Stimulated activated CD4-positive, alpha-beta T cell treated with anti-CD3 and anti-CD28 coated beads, TNF-alpha, amount 100 ng/mL, for 1 hour (primary cell): ENCODE results near the gene SETX.

Experiments
- DNase-seq, 3 donors: peaks; one replicate each; pipeline ENCODE4 v3.0.0-alpha.2; 2020; ENCODE audit warnings: low read depth in 3 of 3, low spot score in 1 of 3

Gene SETX

GRCh38 chr9:132364068-132364467 is 9.3 kb upstream of the SETX start:
- DNase-seq = no peak

- no peak for DNase-seq
Observed at GRCh38 chr9:132357764-132358163, 3.0 kb upstream of the SETX start.

GRCh38 chr9:132356324-132356924 is 1.6 kb upstream of the SETX start:
- no peak for DNase-seq

GRCh38 chr9:132351404-132352045 is 3.3 kb downstream of the SETX start:
- no peak for DNase-seq

- no peak for DNase-seq
Observed at GRCh38 chr9:132350861-132351315, 3.9 kb downstream of the SETX start.

- DNase-seq = no peak
Observed at GRCh38 chr9:132348676-132349075, 6.1 kb downstream of the SETX start.

- DNase-seq = no peak
Observed at GRCh38 chr9:132346177-132346576, 8.6 kb downstream of the SETX start.

GRCh38 chr9:132341177-132341840 is 13.5 kb downstream of the SETX start:
- no peak for DNase-seq

GRCh38 chr9:132334364-132334763 is 20.4 kb downstream of the SETX start:
- DNase-seq = no peak

- DNase-seq = no peak
Observed at GRCh38 chr9:132333556-132333955, 21.2 kb downstream of the SETX start.

- DNase-seq = no peak
Observed at GRCh38 chr9:132328580-132328979, 26.2 kb downstream of the SETX start.

GRCh38 chr9:132327537-132327936 is 27.2 kb downstream of the SETX start:
- no peak for DNase-seq

- no peak for DNase-seq
Observed at GRCh38 chr9:132324425-132324824, 30.4 kb downstream of the SETX start.

- no peak for DNase-seq
Observed at GRCh38 chr9:132319421-132320110, 35.2 kb downstream of the SETX start.

GRCh38 chr9:132312873-132313272 is 41.9 kb downstream of the SETX start:
- no peak for DNase-seq

- DNase-seq = no peak
Observed at GRCh38 chr9:132312426-132312825, 42.4 kb downstream of the SETX start.

- no peak for DNase-seq
Observed at GRCh38 chr9:132311978-132312377, 42.8 kb downstream of the SETX start.

GRCh38 chr9:132309056-132309455 is 45.7 kb downstream of the SETX start:
- DNase-seq = no peak

GRCh38 chr9:132301521-132301920 is 53.3 kb downstream of the SETX start:
- no peak for DNase-seq

- DNase-seq = no peak
Observed at GRCh38 chr9:132299221-132299620, 55.6 kb downstream of the SETX start.

- no peak for DNase-seq
Observed at GRCh38 chr9:132295181-132295580, 59.6 kb downstream of the SETX start.

GRCh38 chr9:132293145-132293721 is 61.6 kb downstream of the SETX start:
- no peak for DNase-seq
